ENCODE measurements around the gene CAMTA1. TPM values are rescaled to one million over a fixed set of nuclear protein-coding genes. Genes with fewer than 3 reads are reported as not detected.

CAMTA1 gene
- polyA plus RNA-seq, 1 donor from 2014 or later, result 162 TPM

DNA sequence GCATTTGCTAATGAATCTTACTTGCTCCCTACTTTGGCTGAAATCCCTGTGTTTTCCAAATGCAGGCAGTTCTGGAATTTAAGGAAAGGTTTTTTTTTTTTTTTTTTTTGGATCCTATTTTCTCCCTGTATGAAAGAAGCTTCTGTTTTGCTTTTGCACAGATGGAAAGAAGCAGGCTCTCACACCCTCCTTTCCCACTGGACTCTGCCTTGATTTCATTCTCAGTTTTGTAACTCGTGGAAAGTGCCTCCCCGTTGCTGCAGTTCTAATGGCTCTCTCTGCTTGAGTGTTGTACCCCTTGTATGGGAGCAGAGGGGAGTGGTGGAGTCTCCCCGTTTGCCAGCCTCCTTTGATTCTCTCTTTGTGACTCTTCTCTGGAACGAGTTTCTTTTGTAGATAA, 291.9 kb downstream of the CAMTA1 start:
- no peaks in the 10 kb centered on the region for H4K20me1 ChIP-seq (ENCODE audit: insufficient read depth)
- no peaks in the 10 kb centered on the region for H3K27me3 ChIP-seq (ENCODE audit: insufficient read depth, low read depth, low read length)
- H3K4me2 ChIP-seq (ENCODE audit: low read length), result no peak overlapping the region
- TF ChIP-seq POLR2AphosphoS5 (IDR thresholded peaks at IDR 0.05) (no peak), MXI1 (conservative IDR thresholded peaks at IDR 0.05; ENCODE audit: poor library complexity, severe bottlenecking) (no peak), RAD21 (conservative IDR thresholded peaks at IDR 0.05) (no peak), TAF1 (IDR thresholded peaks at IDR 0.05; ENCODE audit: low read depth) (no peak), SMC3 (conservative IDR thresholded peaks at IDR 0.05; ENCODE audit: poor library complexity) (no peak), EZH2 (IDR thresholded peaks at IDR 0.05; ENCODE audit: borderline replicate concordance, insufficient read depth, low read length, poor library complexity, severe bottlenecking) (no peak), EP300 (conservative IDR thresholded peaks at IDR 0.05; ENCODE audit: poor library complexity, severe bottlenecking) (no peak)
- TF ChIP-seq, protein P1, sequence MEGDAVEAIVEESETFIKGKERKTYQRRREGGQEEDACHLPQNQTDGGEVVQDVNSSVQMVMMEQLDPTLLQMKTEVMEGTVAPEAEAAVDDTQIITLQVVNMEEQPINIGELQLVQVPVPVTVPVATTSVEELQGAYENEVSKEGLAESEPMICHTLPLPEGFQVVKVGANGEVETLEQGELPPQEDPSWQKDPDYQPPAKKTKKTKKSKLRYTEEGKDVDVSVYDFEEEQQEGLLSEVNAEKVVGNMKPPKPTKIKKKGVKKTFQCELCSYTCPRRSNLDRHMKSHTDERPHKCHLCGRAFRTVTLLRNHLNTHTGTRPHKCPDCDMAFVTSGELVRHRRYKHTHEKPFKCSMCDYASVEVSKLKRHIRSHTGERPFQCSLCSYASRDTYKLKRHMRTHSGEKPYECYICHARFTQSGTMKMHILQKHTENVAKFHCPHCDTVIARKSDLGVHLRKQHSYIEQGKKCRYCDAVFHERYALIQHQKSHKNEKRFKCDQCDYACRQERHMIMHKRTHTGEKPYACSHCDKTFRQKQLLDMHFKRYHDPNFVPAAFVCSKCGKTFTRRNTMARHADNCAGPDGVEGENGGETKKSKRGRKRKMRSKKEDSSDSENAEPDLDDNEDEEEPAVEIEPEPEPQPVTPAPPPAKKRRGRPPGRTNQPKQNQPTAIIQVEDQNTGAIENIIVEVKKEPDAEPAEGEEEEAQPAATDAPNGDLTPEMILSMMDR (IDR thresholded peaks at IDR 0.05; ENCODE audit: poor library complexity, severe bottlenecking), result no peak
- TF ChIP-seq, protein P2, sequence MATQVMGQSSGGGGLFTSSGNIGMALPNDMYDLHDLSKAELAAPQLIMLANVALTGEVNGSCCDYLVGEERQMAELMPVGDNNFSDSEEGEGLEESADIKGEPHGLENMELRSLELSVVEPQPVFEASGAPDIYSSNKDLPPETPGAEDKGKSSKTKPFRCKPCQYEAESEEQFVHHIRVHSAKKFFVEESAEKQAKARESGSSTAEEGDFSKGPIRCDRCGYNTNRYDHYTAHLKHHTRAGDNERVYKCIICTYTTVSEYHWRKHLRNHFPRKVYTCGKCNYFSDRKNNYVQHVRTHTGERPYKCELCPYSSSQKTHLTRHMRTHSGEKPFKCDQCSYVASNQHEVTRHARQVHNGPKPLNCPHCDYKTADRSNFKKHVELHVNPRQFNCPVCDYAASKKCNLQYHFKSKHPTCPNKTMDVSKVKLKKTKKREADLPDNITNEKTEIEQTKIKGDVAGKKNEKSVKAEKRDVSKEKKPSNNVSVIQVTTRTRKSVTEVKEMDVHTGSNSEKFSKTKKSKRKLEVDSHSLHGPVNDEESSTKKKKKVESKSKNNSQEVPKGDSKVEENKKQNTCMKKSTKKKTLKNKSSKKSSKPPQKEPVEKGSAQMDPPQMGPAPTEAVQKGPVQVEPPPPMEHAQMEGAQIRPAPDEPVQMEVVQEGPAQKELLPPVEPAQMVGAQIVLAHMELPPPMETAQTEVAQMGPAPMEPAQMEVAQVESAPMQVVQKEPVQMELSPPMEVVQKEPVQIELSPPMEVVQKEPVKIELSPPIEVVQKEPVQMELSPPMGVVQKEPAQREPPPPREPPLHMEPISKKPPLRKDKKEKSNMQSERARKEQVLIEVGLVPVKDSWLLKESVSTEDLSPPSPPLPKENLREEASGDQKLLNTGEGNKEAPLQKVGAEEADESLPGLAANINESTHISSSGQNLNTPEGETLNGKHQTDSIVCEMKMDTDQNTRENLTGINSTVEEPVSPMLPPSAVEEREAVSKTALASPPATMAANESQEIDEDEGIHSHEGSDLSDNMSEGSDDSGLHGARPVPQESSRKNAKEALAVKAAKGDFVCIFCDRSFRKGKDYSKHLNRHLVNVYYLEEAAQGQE (IDR thresholded peaks at IDR 0.05; ENCODE audit: borderline replicate concordance), result no peak
- no peaks in the 10 kb centered on the region for H3F3A ChIP-seq (ENCODE audit: insufficient read depth, low read length, poor library complexity, severe bottlenecking)
- H3K79me2 ChIP-seq (replicated peaks; ENCODE audit: insufficient read depth, low read length), result no peaks in the 10 kb centered on the region
- no peak overlapping the region for H3K9ac ChIP-seq (ENCODE audit: low read length)
- no peak overlapping the region for H3K27ac ChIP-seq (ENCODE audit: low read length)
- no peak overlapping the region for H3K4me3 ChIP-seq (ENCODE audit: low read length)
- no peaks in the 10 kb centered on the region for H3K9me2 ChIP-seq (ENCODE audit: insufficient read depth, low read length)
- H2AFZ ChIP-seq (ENCODE audit: low read depth, low read length), result no peak overlapping the region
- H3K9me3 ChIP-seq (ENCODE audit: low read length), result peaks cover 7% of the 10 kb centered on the region
- no peaks in the 10 kb centered on the region for H3K36me3 ChIP-seq (ENCODE audit: insufficient read depth, low read length)

DNA sequence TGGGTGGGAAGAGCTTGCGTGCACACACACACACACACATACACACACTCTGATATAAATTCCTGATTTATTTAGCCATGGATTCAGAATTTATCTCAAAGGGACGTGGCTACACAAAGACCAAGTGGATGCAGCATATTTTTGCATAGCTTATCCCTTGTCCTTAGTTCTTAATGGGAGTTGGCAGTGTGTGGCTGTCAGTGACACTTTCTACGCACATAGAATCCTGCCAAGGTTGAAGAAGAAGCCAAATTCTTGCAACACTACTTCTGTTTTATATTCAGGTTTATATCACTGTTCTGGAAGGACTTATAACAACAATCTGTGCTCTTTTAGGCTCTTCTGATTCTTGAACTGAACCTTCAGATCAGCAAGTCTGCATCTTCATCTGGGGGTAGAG, 292.7 kb downstream of the CAMTA1 start:
- TF ChIP-seq EZH2 (IDR thresholded peaks at IDR 0.05; ENCODE audit: borderline replicate concordance, insufficient read depth, low read length, poor library complexity, severe bottlenecking), result no peak
- TF ChIP-seq EP300 (conservative IDR thresholded peaks at IDR 0.05; ENCODE audit: poor library complexity, severe bottlenecking), result no peak
- TF ChIP-seq, protein P1 (IDR thresholded peaks at IDR 0.05; ENCODE audit: poor library complexity, severe bottlenecking), result no peak
- no peak for TF ChIP-seq POLR2AphosphoS5 (IDR thresholded peaks at IDR 0.05)
- no peak for TF ChIP-seq RAD21 (conservative IDR thresholded peaks at IDR 0.05)
- TF ChIP-seq, protein P2 (IDR thresholded peaks at IDR 0.05; ENCODE audit: borderline replicate concordance), result no peak
- TF ChIP-seq MXI1 (conservative IDR thresholded peaks at IDR 0.05; ENCODE audit: poor library complexity, severe bottlenecking), result no peak
- no peak overlapping the region for H3K27ac ChIP-seq (ENCODE audit: low read length)
- H3K4me3 ChIP-seq (ENCODE audit: low read length), result no peak overlapping the region
- no peaks in the 10 kb centered on the region for H4K20me1 ChIP-seq (ENCODE audit: insufficient read depth)
- H3K9me3 ChIP-seq (ENCODE audit: low read length), result peaks cover 7% of the 10 kb centered on the region
- H3K9me2 ChIP-seq (ENCODE audit: insufficient read depth, low read length), result no peaks in the 10 kb centered on the region
- H3K79me2 ChIP-seq (replicated peaks; ENCODE audit: insufficient read depth, low read length), result no peaks in the 10 kb centered on the region
- H3K9ac ChIP-seq (ENCODE audit: low read length), result no peak overlapping the region
- no peaks in the 10 kb centered on the region for H3K27me3 ChIP-seq (ENCODE audit: insufficient read depth, low read depth, low read length)
- H3K36me3 ChIP-seq (ENCODE audit: insufficient read depth, low read length), result no peaks in the 10 kb centered on the region
- no peaks in the 10 kb centered on the region for H3F3A ChIP-seq (ENCODE audit: insufficient read depth, low read length, poor library complexity, severe bottlenecking)
- no peak overlapping the region for H3K4me2 ChIP-seq (ENCODE audit: low read length)
- H2AFZ ChIP-seq (ENCODE audit: low read depth, low read length), result no peak overlapping the region

Measured in neural cell (in vitro differentiated cells).